ENCODE results near the gene PHF21B. TPM values are rescaled to one million over a fixed set of nuclear protein-coding genes. Genes with fewer than 3 reads are reported as not detected.

Gene PHF21B
- polyA plus RNA-seq, 1 experiment = 0.01 TPM

DNA sequence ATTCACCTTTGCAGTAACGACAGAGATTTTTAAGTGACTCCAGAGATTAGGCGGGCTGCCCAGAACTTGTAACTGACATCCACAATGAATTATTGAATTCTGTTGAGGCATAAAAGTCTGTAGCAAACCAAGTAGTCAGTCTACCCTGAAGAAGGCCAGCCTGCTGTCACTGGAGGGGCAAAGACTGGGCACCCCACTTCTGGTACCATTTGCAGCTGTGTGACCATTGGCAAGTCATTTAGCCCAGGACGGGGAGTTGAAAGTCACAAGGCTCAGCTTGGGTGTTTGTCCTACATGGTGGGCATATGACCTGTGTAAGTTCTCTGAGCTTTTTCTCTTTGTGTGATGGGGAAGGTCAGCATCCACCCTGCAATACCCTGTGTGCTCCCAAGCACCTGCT lies 138.0 kb downstream of the PHF21B start:
- Histone ChIP-seq H3K36me3 (ENCODE audit: control insufficient read depth, insufficient read depth, low read length) (no peaks in the 10 kb centered on the region), H3K4me3 (ENCODE audit: low read depth, low read length) (no peak overlapping the region), H3K27me3 (ENCODE audit: control insufficient read depth, insufficient read depth, low read length) (no peaks in the 10 kb centered on the region)
- DNase-seq (ENCODE audit: low read depth) = no peak
- TF ChIP-seq, protein P1, sequence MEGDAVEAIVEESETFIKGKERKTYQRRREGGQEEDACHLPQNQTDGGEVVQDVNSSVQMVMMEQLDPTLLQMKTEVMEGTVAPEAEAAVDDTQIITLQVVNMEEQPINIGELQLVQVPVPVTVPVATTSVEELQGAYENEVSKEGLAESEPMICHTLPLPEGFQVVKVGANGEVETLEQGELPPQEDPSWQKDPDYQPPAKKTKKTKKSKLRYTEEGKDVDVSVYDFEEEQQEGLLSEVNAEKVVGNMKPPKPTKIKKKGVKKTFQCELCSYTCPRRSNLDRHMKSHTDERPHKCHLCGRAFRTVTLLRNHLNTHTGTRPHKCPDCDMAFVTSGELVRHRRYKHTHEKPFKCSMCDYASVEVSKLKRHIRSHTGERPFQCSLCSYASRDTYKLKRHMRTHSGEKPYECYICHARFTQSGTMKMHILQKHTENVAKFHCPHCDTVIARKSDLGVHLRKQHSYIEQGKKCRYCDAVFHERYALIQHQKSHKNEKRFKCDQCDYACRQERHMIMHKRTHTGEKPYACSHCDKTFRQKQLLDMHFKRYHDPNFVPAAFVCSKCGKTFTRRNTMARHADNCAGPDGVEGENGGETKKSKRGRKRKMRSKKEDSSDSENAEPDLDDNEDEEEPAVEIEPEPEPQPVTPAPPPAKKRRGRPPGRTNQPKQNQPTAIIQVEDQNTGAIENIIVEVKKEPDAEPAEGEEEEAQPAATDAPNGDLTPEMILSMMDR (IDR thresholded peaks at IDR 0.05; ENCODE audit: insufficient read depth, low read depth, low read length) = no peak
- POLR2A ChIA-PET = interaction anchor here (0.7 kb wide), 1 partner anchor 23 kb away, joined by 4 read pairs; no protein-coding TSS in a partner anchor
- CTCF ChIA-PET = no interaction called here

- TF ChIP-seq, protein P1 (IDR thresholded peaks at IDR 0.05; ENCODE audit: insufficient read depth, low read depth, low read length) = no peak
- CTCF ChIA-PET = interaction anchor here (1.7 kb wide), 1 partner anchor 10 kb away, joined by 5 read pairs; no protein-coding TSS in a partner anchor
- POLR2A ChIA-PET = interaction anchor here (0.6 kb wide), 1 partner anchor 76 kb away, joined by 3 read pairs; no protein-coding TSS in a partner anchor
Observed at GRCh38 chr22:44870021-44870420, 139.8 kb downstream of the PHF21B start.

DNA sequence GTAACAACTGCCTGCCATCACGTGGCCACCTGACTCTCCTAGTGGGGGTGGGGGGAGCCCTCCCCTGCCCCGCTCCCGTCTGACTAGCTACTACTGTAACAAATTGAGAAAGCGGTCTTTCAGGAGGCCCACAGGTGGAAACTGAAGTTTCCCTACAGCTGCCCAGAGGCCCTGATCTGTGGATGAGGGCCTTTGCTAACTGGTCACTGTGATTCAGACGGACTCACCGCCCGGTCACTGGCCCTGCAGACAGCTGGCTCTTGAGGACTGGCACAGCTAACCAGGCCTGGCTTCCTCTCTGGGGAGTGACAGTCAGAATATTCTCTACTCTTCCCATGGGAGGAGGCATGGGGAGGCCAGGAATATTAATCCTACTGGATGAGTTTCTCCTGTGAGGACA lies 140.6 kb downstream of the PHF21B start:
- TF ChIP-seq, protein P1 (IDR thresholded peaks at IDR 0.05; ENCODE audit: insufficient read depth, low read depth, low read length) = no peak
- ChIA-PET POLR2A (no interaction called here), CTCF (interaction anchor here (1.7 kb wide), 1 partner anchor 11 kb away, joined by 5 read pairs; no protein-coding TSS in a partner anchor)
- H3K4me3 ChIP-seq (ENCODE audit: low read depth, low read length) = no peak overlapping the region
- no peaks in the 10 kb centered on the region for H3K36me3 ChIP-seq (ENCODE audit: control insufficient read depth, insufficient read depth, low read length)
- no peaks in the 10 kb centered on the region for H3K27me3 ChIP-seq (ENCODE audit: control insufficient read depth, insufficient read depth, low read length)
- no peak for DNase-seq (ENCODE audit: low read depth)

More at GRCh38 chr22:44870021-44870420, 139.8 kb downstream of the PHF21B start:
- no peaks in the 10 kb centered on the region for H3K36me3 ChIP-seq (ENCODE audit: control insufficient read depth, insufficient read depth, low read length)
- no peak overlapping the region for H3K4me3 ChIP-seq (ENCODE audit: low read depth, low read length)
- H3K27me3 ChIP-seq (ENCODE audit: control insufficient read depth, insufficient read depth, low read length) = no peaks in the 10 kb centered on the region
- no peak for DNase-seq (ENCODE audit: low read depth)

- TF ChIP-seq, protein P1 (IDR thresholded peaks at IDR 0.05; ENCODE audit: insufficient read depth, low read depth, low read length) = no peak
- no peak for DNase-seq (ENCODE audit: low read depth)
- Histone ChIP-seq H3K4me3 (ENCODE audit: low read depth, low read length) (no peak overlapping the region), H3K36me3 (ENCODE audit: control insufficient read depth, insufficient read depth, low read length) (no peaks in the 10 kb centered on the region), H3K27me3 (ENCODE audit: control insufficient read depth, insufficient read depth, low read length) (no peaks in the 10 kb centered on the region)
- CTCF ChIA-PET = no interaction called here
- POLR2A ChIA-PET = no interaction called here
Observed at GRCh38 chr22:44865193-44866057, 144.4 kb downstream of the PHF21B start.

GRCh38 chr22:44862981-44863860 lies 146.6 kb downstream of the PHF21B start:
- DNase-seq (ENCODE audit: low read depth) = no peak
- ChIA-PET CTCF (interaction anchor here (0.5 to 1.2 kb wide), 2 partner anchors 17 to 35 kb away, joined by 3 read pairs; no protein-coding TSS in a partner anchor), POLR2A (no interaction called here)
- Histone ChIP-seq H3K36me3 (ENCODE audit: control insufficient read depth, insufficient read depth, low read length) (no peaks in the 10 kb centered on the region), H3K27me3 (ENCODE audit: control insufficient read depth, insufficient read depth, low read length) (no peaks in the 10 kb centered on the region), H3K4me3 (ENCODE audit: low read depth, low read length) (no peak overlapping the region)
- TF ChIP-seq, protein P1 (IDR thresholded peaks at IDR 0.05; ENCODE audit: insufficient read depth, low read depth, low read length) = no peak

Data from BJ (cell line).